HepG2 (cell line): Measurements from ENCODE around the gene SLC4A7. TPM values are rescaled to one million over a fixed set of nuclear protein-coding genes. Genes with fewer than 3 reads are reported as not detected.

Source experiments
- ATF4 ChIP-seq, 2 experiments: fragments of 450-650 bp in 1 of 2; sonication (generic) in 1 of 2; formaldehyde crosslinking; IDR thresholded peaks; 2 replicates each; pipeline versions ENCODE4 v1.5.0 to v1.8.0; 2020 to 2022; ENCODE audit warnings: mild to moderate bottlenecking in 1 of 2, missing genetic modification reagents in 1 of 2
- CEBPB ChIP-seq: IDR thresholded peaks from 2 replicates; pipeline ENCODE4 v1.6.1; 2011; ENCODE audit warnings: low read depth, low read length, improper control_type of control experiment, borderline replicate concordance
- CEBPG ChIP-seq: IDR thresholded peaks from 2 replicates; pipeline ENCODE4 v1.6.1; 2016
- GTF3A ChIP-seq: sonication (generic); formaldehyde crosslinking; conservative IDR thresholded peaks from 2 replicates; pipeline ENCODE4 v1.4.0; 2020; ENCODE audit warnings: mild to moderate bottlenecking, missing genetic modification reagents
- HOXA7 ChIP-seq: sonication (generic); formaldehyde crosslinking; IDR thresholded peaks from 2 replicates; pipeline ENCODE4 v1.8.1; 2022; ENCODE audit warnings: mild to moderate bottlenecking, missing genetic modification reagents, moderate library complexity
- IKZF5 ChIP-seq: IDR thresholded peaks from 2 replicates; pipeline ENCODE4 v1.6.1; 2018; ENCODE audit warnings: missing genetic modification reagents, mild to moderate bottlenecking, missing compliant biosample characterization
- KDM1A ChIP-seq: IDR thresholded peaks from 2 replicates; pipeline ENCODE4 v1.6.1; 2016; ENCODE audit warnings: missing compliant biosample characterization
- KLF15 ChIP-seq: sonication (generic); formaldehyde crosslinking; IDR thresholded peaks from 2 replicates; pipeline ENCODE4 v1.8.1; 2023; ENCODE audit warnings: borderline replicate concordance, mild to moderate bottlenecking, inconsistent platforms, missing genetic modification reagents, mixed read lengths
- MED1 ChIP-seq: sonication (generic); formaldehyde crosslinking; IDR thresholded peaks from 2 replicates; pipeline ENCODE4 v1.4.0; 2020; ENCODE audit warnings: missing genetic modification reagents
- POLR2AphosphoS5 ChIP-seq: IDR thresholded peaks from 2 replicates; pipeline ENCODE4 v1.6.1; 2012; ENCODE audit warnings: low read depth, low read length
- SIN3A ChIP-seq: IDR thresholded peaks from 2 replicates; pipeline ENCODE4 v1.6.1; 2011; ENCODE audit warnings: low read depth, mild to moderate bottlenecking, control low read depth, low read length, borderline replicate concordance
- TOE1 ChIP-seq: sonication (generic); formaldehyde crosslinking; IDR thresholded peaks from 2 replicates; pipeline ENCODE4 v1.4.0; 2020; ENCODE audit warnings: mild to moderate bottlenecking, missing genetic modification reagents
- USF2 ChIP-seq, 2 experiments: sonication (generic) in 1 of 2; formaldehyde crosslinking in 1 of 2; IDR thresholded peaks; 2 replicates each; pipeline versions ENCODE4 v1.5.1 to v1.6.1; 2011 to 2020; ENCODE audit warnings: borderline replicate concordance in 1 of 2, low read depth in 1 of 2, low read length in 1 of 2, mild to moderate bottlenecking in 1 of 2, missing genetic modification reagents in 1 of 2, moderate library complexity in 1 of 2
- ZNF136 ChIP-seq: sonication (generic); formaldehyde crosslinking; IDR thresholded peaks from 2 replicates; pipeline ENCODE4 v1.8.1; 2022; ENCODE audit warnings: low read depth, mild to moderate bottlenecking, moderate library complexity, missing genetic modification reagents
- ZNF737 ChIP-seq: sonication (generic); formaldehyde crosslinking; IDR thresholded peaks from 2 replicates; pipeline ENCODE4 v1.5.0; 2020; ENCODE audit warnings: missing genetic modification reagents, mild to moderate bottlenecking, borderline replicate concordance
- ZNF792 ChIP-seq: IDR thresholded peaks from 2 replicates; pipeline ENCODE4 v1.6.1; 2016
- polyA plus RNA-seq, 8 experiments: library from polyadenylated mRNA; depleted of rRNA in 3 of 8; stranded (reverse) in 7 of 8; unstranded in 1 of 8; fragments of >200 nt; fragmentation: Illumina TruSeq in 4 of 8; extraction: Trizol in 4 of 8; gene quantifications; 2 replicates each; pipeline versions ENCODE4 v1.2.1 to v1.2.3, GENCODE V29; 2011 to 2016; ENCODE audit warnings: low read depth in 4 of 8, missing spikeins in 1 of 8, mixed read lengths in 1 of 8; ENCODE audit not compliant: insufficient read depth in 1 of 8
- total RNA-seq, 5 experiments: library from RNA; depleted of rRNA; stranded (reverse); fragments of >200 nt; fragmentation: Illumina TruSeq; extraction: Trizol; gene quantifications; 2 replicates each; pipeline ENCODE4 v1.2.3, GENCODE V29; 2016; ENCODE audit warnings: low read depth in 1 of 5
- TF ChIP-seq, protein P1 (sequence below): sonication (generic); formaldehyde crosslinking; IDR thresholded peaks from 2 replicates; pipeline ENCODE4 v1.4.0; 2020; ENCODE audit warnings: missing genetic modification reagents, borderline replicate concordance
- TF ChIP-seq, protein P2 (sequence below): IDR thresholded peaks from 2 replicates; pipeline ENCODE4 v1.6.1; 2016; ENCODE audit warnings: control low read depth
- TF ChIP-seq, protein P3 (sequence below): sonication (generic); formaldehyde crosslinking; IDR thresholded peaks from 2 replicates; pipeline ENCODE4 v1.4.0; 2020; ENCODE audit warnings: missing genetic modification reagents, low read depth, mild to moderate bottlenecking, borderline replicate concordance

SLC4A7 gene
- total and polyA plus RNA-seq, 2 of the 13 experiments (the other 11 are each of a cell fraction or from before 2014, with no cell fraction given), result 16.4 to 43.8 TPM

- TF ChIP-seq, protein P1, sequence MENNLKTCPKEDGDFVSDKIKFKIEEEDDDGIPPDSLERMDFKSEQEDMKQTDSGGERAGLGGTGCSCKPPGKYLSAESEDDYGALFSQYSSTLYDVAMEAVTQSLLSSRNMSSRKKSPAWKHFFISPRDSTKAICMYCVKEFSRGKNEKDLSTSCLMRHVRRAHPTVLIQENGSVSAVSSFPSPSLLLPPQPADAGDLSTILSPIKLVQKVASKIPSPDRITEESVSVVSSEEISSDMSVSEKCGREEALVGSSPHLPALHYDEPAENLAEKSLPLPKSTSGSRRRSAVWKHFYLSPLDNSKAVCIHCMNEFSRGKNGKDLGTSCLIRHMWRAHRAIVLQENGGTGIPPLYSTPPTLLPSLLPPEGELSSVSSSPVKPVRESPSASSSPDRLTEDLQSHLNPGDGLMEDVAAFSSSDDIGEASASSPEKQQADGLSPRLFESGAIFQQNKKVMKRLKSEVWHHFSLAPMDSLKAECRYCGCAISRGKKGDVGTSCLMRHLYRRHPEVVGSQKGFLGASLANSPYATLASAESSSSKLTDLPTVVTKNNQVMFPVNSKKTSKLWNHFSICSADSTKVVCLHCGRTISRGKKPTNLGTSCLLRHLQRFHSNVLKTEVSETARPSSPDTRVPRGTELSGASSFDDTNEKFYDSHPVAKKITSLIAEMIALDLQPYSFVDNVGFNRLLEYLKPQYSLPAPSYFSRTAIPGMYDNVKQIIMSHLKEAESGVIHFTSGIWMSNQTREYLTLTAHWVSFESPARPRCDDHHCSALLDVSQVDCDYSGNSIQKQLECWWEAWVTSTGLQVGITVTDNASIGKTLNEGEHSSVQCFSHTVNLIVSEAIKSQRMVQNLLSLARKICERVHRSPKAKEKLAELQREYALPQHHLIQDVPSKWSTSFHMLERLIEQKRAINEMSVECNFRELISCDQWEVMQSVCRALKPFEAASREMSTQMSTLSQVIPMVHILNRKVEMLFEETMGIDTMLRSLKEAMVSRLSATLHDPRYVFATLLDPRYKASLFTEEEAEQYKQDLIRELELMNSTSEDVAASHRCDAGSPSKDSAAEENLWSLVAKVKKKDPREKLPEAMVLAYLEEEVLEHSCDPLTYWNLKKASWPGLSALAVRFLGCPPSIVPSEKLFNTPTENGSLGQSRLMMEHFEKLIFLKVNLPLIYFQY, result no peak
- TF ChIP-seq KLF15 (CRISPR knock-in tag) (no peak), KDM1A (CRISPR knock-in tag) (no peak), USF2 (IDR thresholded peaks at IDR 0.05; ENCODE audit: low read depth, low read length) (no peak), USF2 (CRISPR knock-in tag; IDR thresholded peaks at IDR 0.05; ENCODE audit: borderline replicate concordance) (no peak), SIN3A (no peak), CEBPB (peak; percentile 75), CEBPG (CRISPR knock-in tag) (peak; percentile 67), TOE1 (CRISPR knock-in tag) (no peak), ZNF136 (CRISPR knock-in tag) (no peak), HOXA7 (CRISPR knock-in tag) (no peak), ZNF792 (CRISPR knock-in tag) (no peak), ATF4 (CRISPR knock-in tag; IDR thresholded peaks at IDR 0.05) (peak in 1 of 2 experiments; percentile 63; a peak in 2 of 4 replicates), GTF3A (CRISPR knock-in tag) (no peak), IKZF5 (CRISPR knock-in tag) (peak; percentile 57; the same call in 1 of the 2 replicates), MED1 (CRISPR knock-in tag) (peak; percentile 67), POLR2AphosphoS5 (no peak), ZNF737 (no peak)
- TF ChIP-seq, protein P2, sequence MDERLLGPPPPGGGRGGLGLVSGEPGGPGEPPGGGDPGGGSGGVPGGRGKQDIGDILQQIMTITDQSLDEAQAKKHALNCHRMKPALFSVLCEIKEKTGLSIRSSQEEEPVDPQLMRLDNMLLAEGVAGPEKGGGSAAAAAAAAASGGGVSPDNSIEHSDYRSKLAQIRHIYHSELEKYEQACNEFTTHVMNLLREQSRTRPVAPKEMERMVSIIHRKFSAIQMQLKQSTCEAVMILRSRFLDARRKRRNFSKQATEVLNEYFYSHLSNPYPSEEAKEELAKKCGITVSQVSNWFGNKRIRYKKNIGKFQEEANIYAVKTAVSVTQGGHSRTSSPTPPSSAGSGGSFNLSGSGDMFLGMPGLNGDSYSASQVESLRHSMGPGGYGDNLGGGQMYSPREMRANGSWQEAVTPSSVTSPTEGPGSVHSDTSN (CRISPR knock-in tag), result peak; percentile 22; the same call in 1 of the 2 replicates
- TF ChIP-seq, protein P3, sequence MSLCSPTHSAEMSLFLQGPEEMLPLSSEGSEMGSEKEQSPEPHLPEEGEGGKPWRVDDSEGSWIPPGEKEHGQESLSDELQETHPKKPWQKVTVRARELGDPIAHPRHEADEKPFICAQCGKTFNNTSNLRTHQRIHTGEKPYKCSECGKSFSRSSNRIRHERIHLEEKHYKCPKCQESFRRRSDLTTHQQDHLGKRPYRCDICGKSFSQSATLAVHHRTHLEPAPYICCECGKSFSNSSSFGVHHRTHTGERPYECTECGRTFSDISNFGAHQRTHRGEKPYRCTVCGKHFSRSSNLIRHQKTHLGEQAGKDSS (CRISPR knock-in tag), result no peak
These were observed 37.1 kb upstream of the SLC4A7 start (continued) for GRCh38 chr3:27521179-27521871.
